Stimulated activated effector memory CD8-positive, alpha-beta T cell treated with anti-CD3 and anti-CD28 coated beads, Interleukin-12 subunit alpha, Interleukin-12 subunit beta, amount 100 ng/mL, for 72 hours (primary cell): ENCODE data around the gene THEM4.
A peak's percentile ranks its signal among the peaks of the same experiment; 100 is the strongest.

ENCODE experiments used
- ATAC-seq: fragments of 150-1000 bp; cut with Tn5 transposase; 2 replicates; pipeline ENCODE4 v1.10.0; 2021
- DNase-seq, 2 donors: peaks; one replicate each; pipeline ENCODE4 v3.0.0; 2021 to 2022; ENCODE audit warnings: low spot score in 2 of 2
- H3K27ac Mint-ChIP-seq: one replicate; pipeline ENCODE4 v1.8.0; 2022; ENCODE audit warnings: mild to moderate bottlenecking, mixed read lengths
- H3K36me3 Mint-ChIP-seq: one replicate; pipeline ENCODE4 v1.8.0; 2022; ENCODE audit warnings: mild to moderate bottlenecking, mixed read lengths
- H3K4me1 Mint-ChIP-seq: one replicate; pipeline ENCODE4 v1.8.0; 2022; ENCODE audit warnings: mixed read lengths
- H3K4me3 Mint-ChIP-seq: one replicate; pipeline ENCODE4 v1.8.0; 2022; ENCODE audit warnings: mild to moderate bottlenecking, mixed read lengths
- H3K9me3 Mint-ChIP-seq: one replicate; pipeline ENCODE4 v1.8.0; 2022; ENCODE audit warnings: mixed read lengths

THEM4 gene

GRCh38 chr1:151940541-151940940, 31.2 kb upstream of the THEM4 start:
- Mint-ChIP-seq H3K27ac (peak overlapping the region; percentile 89), H3K4me3 (no peak overlapping the region), H3K36me3 (peaks cover 10% of the 10 kb centered on the region), H3K4me1 (peaks cover 37% of the 10 kb centered on the region), H3K9me3 (no peaks in the 10 kb centered on the region)
- DNase-seq (no peak), ATAC-seq (no peak)

- DNase-seq (no peak), ATAC-seq (no peak)
- Mint-ChIP-seq H3K9me3 (no peaks in the 10 kb centered on the region), H3K4me3 (no peak overlapping the region), H3K27ac (no peak overlapping the region), H3K4me1 (peaks cover 29% of the 10 kb centered on the region), H3K36me3 (peaks cover 8% of the 10 kb centered on the region)
Observed at GRCh38 chr1:151939779-151940178, 30.5 kb upstream of the THEM4 start.

GRCh38 chr1:151939141-151939540, 29.8 kb upstream of the THEM4 start:
- no peak overlapping the region for H3K27ac Mint-ChIP-seq
- ATAC-seq (no peak), DNase-seq (no peak)
- peaks cover 26% of the 10 kb centered on the region for H3K4me1 Mint-ChIP-seq
- no peak overlapping the region for H3K4me3 Mint-ChIP-seq
- H3K9me3 Mint-ChIP-seq, result no peaks in the 10 kb centered on the region
- H3K36me3 Mint-ChIP-seq, result peaks cover 8% of the 10 kb centered on the region

GRCh38 chr1:151936653-151937052, 27.3 kb upstream of the THEM4 start:
- DNase-seq (no peak), ATAC-seq (no peak)
- H3K36me3 Mint-ChIP-seq, result peaks cover 8% of the 10 kb centered on the region
- H3K9me3 Mint-ChIP-seq, result no peaks in the 10 kb centered on the region
- peaks cover 14% of the 10 kb centered on the region for H3K4me1 Mint-ChIP-seq
- H3K4me3 Mint-ChIP-seq, result no peak overlapping the region
- no peak overlapping the region for H3K27ac Mint-ChIP-seq

GRCh38 chr1:151935894-151936602, 26.7 kb upstream of the THEM4 start:
- ATAC-seq (no peak), DNase-seq (no peak)
- H3K9me3 Mint-ChIP-seq, result no peaks in the 10 kb centered on the region
- peaks cover 9% of the 10 kb centered on the region for H3K4me1 Mint-ChIP-seq
- H3K36me3 Mint-ChIP-seq, result peaks cover 2% of the 10 kb centered on the region
- H3K27ac Mint-ChIP-seq, result no peak overlapping the region
- H3K4me3 Mint-ChIP-seq, result no peak overlapping the region

GRCh38 chr1:151935154-151935553, 25.8 kb upstream of the THEM4 start:
- Mint-ChIP-seq H3K4me3 (no peak overlapping the region), H3K27ac (no peak overlapping the region), H3K9me3 (no peaks in the 10 kb centered on the region), H3K4me1 (peaks cover 6% of the 10 kb centered on the region), H3K36me3 (no peaks in the 10 kb centered on the region)
- ATAC-seq (no peak), DNase-seq (peak in 1 of 2 donors; percentile 36)

- no peak overlapping the region for H3K27ac Mint-ChIP-seq
- peak; percentile 36 to 62 for DNase-seq
- ATAC-seq, result peak; percentile 90
Observed at GRCh38 chr1:151934048-151934493, 24.8 kb upstream of the THEM4 start.

GRCh38 chr1:151924691-151925587, 15.6 kb upstream of the THEM4 start:
- Mint-ChIP-seq H3K36me3 (no peaks in the 10 kb centered on the region), H3K4me3 (no peak overlapping the region), H3K27ac (peak overlapping the region; percentile 65), H3K4me1 (peaks cover 8% of the 10 kb centered on the region), H3K9me3 (no peaks in the 10 kb centered on the region)
- DNase-seq (no peak), ATAC-seq (peak; percentile 43)

More at GRCh38 chr1:151934048-151934493, 24.8 kb upstream of the THEM4 start:
- H3K9me3 Mint-ChIP-seq, result no peaks in the 10 kb centered on the region
- peaks cover 6% of the 10 kb centered on the region for H3K4me1 Mint-ChIP-seq
- no peak overlapping the region for H3K4me3 Mint-ChIP-seq
- no peaks in the 10 kb centered on the region for H3K36me3 Mint-ChIP-seq

GRCh38 chr1:151923422-151923821, 14.1 kb upstream of the THEM4 start:
- H3K4me3 Mint-ChIP-seq, result no peak overlapping the region
- no peaks in the 10 kb centered on the region for H3K9me3 Mint-ChIP-seq
- H3K27ac Mint-ChIP-seq, result no peak overlapping the region
- H3K4me1 Mint-ChIP-seq, result peaks cover 8% of the 10 kb centered on the region
- DNase-seq (no peak), ATAC-seq (no peak)
- no peaks in the 10 kb centered on the region for H3K36me3 Mint-ChIP-seq

GRCh38 chr1:151920149-151920548, 10.8 kb upstream of the THEM4 start:
- no peak overlapping the region for H3K4me3 Mint-ChIP-seq
- no peaks in the 10 kb centered on the region for H3K9me3 Mint-ChIP-seq
- no peak for DNase-seq
- peaks cover 4% of the 10 kb centered on the region for H3K4me1 Mint-ChIP-seq
- ATAC-seq, result no peak
- H3K36me3 Mint-ChIP-seq, result no peaks in the 10 kb centered on the region
- H3K27ac Mint-ChIP-seq, result no peak overlapping the region

- H3K4me1 Mint-ChIP-seq, result no peaks in the 10 kb centered on the region
- H3K4me3 Mint-ChIP-seq, result no peak overlapping the region
- no peak for DNase-seq
- no peak overlapping the region for H3K27ac Mint-ChIP-seq
- H3K36me3 Mint-ChIP-seq, result no peaks in the 10 kb centered on the region
- ATAC-seq, result no peak
- H3K9me3 Mint-ChIP-seq, result no peaks in the 10 kb centered on the region
Observed at GRCh38 chr1:151918819-151919610, 9.7 kb upstream of the THEM4 start.

- H3K27ac Mint-ChIP-seq, result no peak overlapping the region
- no peak overlapping the region for H3K4me3 Mint-ChIP-seq
- ATAC-seq (no peak), DNase-seq (no peak)
- H3K4me1 Mint-ChIP-seq, result no peaks in the 10 kb centered on the region
- no peaks in the 10 kb centered on the region for H3K36me3 Mint-ChIP-seq
- no peaks in the 10 kb centered on the region for H3K9me3 Mint-ChIP-seq
Observed at GRCh38 chr1:151918156-151918555, 8.8 kb upstream of the THEM4 start.

- no peaks in the 10 kb centered on the region for H3K9me3 Mint-ChIP-seq
- H3K4me1 Mint-ChIP-seq, result no peaks in the 10 kb centered on the region
- no peak overlapping the region for H3K27ac Mint-ChIP-seq
- DNase-seq (no peak), ATAC-seq (no peak)
- no peak overlapping the region for H3K4me3 Mint-ChIP-seq
- no peaks in the 10 kb centered on the region for H3K36me3 Mint-ChIP-seq
Observed at GRCh38 chr1:151916726-151917370, 7.5 kb upstream of the THEM4 start.

GRCh38 chr1:151915061-151915686, 5.9 kb upstream of the THEM4 start:
- Mint-ChIP-seq H3K27ac (no peak overlapping the region), H3K4me3 (no peak overlapping the region), H3K4me1 (no peaks in the 10 kb centered on the region), H3K9me3 (no peaks in the 10 kb centered on the region), H3K36me3 (no peaks in the 10 kb centered on the region)
- ATAC-seq, result no peak
- DNase-seq, result no peak
